Midbrain (tissue), 1 donor: ENCODE measurements around the gene COLEC11.
"Not testable (repeated sequence)": the region's sequence is repeated elsewhere in the genome, so short reads cannot be mapped to it uniquely, and the experiment has no call there.

Source experiments
- DNase-seq: peaks from one replicate; lab custom pipeline; 2025; lab: John Stamatoyannopoulos, UW

Gene COLEC11

GRCh38 chr2:3594493-3595281, at the start of gene COLEC11:
TSS of gene COLEC11 (plus strand) at chr2:3595112. CDS start at chr2:3604341, 9,229 bp downstream.
- no peak for DNase-seq

- no peak for DNase-seq
Observed at GRCh38 chr2:3545788-3546478, 49.0 kb upstream of the COLEC11 start.

- DNase-seq: no peak
Observed at GRCh38 chr2:3547915-3548314, 47.0 kb upstream of the COLEC11 start.

GRCh38 chr2:3553946-3554345, 41.0 kb upstream of the COLEC11 start:
- DNase-seq: no peak

- no peak for DNase-seq
Observed at GRCh38 chr2:3557639-3558204, 37.2 kb upstream of the COLEC11 start.

GRCh38 chr2:3558205-3559014, 36.5 kb upstream of the COLEC11 start, which contains the start of gene RNASEH1:
TSS of gene RNASEH1 (minus strand) at chr2:3558333. CDS start at chr2:3558260, 73 bp downstream.
- peak; percentile 97 for DNase-seq

GRCh38 chr2:3563521-3563976, 31.4 kb upstream of the COLEC11 start:
- no peak for DNase-seq

- DNase-seq: no peak
Observed at GRCh38 chr2:3565117-3565516, 29.8 kb upstream of the COLEC11 start.

GRCh38 chr2:3566806-3567205, 28.1 kb upstream of the COLEC11 start:
- no peak for DNase-seq

- DNase-seq: not testable (repeated sequence)
Observed at GRCh38 chr2:3569656-3570055, 25.3 kb upstream of the COLEC11 start.

GRCh38 chr2:3571284-3571683, 23.6 kb upstream of the COLEC11 start:
- DNase-seq: no peak

- DNase-seq: no peak
Observed at GRCh38 chr2:3572620-3573019, 22.3 kb upstream of the COLEC11 start.

- no peak for DNase-seq
Observed at GRCh38 chr2:3574155-3574554, 20.8 kb upstream of the COLEC11 start.

- no peak for DNase-seq
Observed at GRCh38 chr2:3575534-3576262, 19.2 kb upstream of the COLEC11 start.

GRCh38 chr2:3576263-3576630, 18.7 kb upstream of the COLEC11 start:
- DNase-seq: not testable (repeated sequence)

GRCh38 chr2:3578987-3579386, 15.9 kb upstream of the COLEC11 start:
- no peak for DNase-seq

- DNase-seq: no peak
Observed at GRCh38 chr2:3580449-3580848, 14.5 kb upstream of the COLEC11 start.

GRCh38 chr2:3581367-3582262, 13.3 kb upstream of the COLEC11 start:
- no peak for DNase-seq

- DNase-seq: no peak
Observed at GRCh38 chr2:3584076-3584475, 10.8 kb upstream of the COLEC11 start.

GRCh38 chr2:3584608-3585260, 10.2 kb upstream of the COLEC11 start:
- DNase-seq: no peak
